Femur (tissue), 1 donor: Measurements from ENCODE around the gene CTAGE15.
"Not testable (repeated sequence)": the region's sequence is repeated elsewhere in the genome, so short reads cannot be mapped to it uniquely, and the experiment has no call there.

Experiments used
- DNase-seq: peaks from one replicate; pipeline ENCODE4 v3.0.0-alpha.2; 2017

CTAGE15 gene

GRCh38 chr7:143571501-143571900, at the start of gene CTAGE15:
Gene CTAGE15, plus strand, starts transcription at chr7:143571801. Its CDS starts 17 bp downstream, at chr7:143571818.
- DNase-seq = not testable (repeated sequence)

- DNase-seq = not testable (repeated sequence)
Measured at GRCh38 chr7:143522309-143522916, 49.2 kb upstream of the CTAGE15 start.

GRCh38 chr7:143531169-143531926, 40.3 kb upstream of the CTAGE15 start:
- not testable (repeated sequence) for DNase-seq

GRCh38 chr7:143531932-143532331, 39.7 kb upstream of the CTAGE15 start:
- not testable (repeated sequence) for DNase-seq

- DNase-seq = not testable (repeated sequence)
Measured at GRCh38 chr7:143533213-143533839, 38.3 kb upstream of the CTAGE15 start.

GRCh38 chr7:143536443-143536842, 35.2 kb upstream of the CTAGE15 start:
- DNase-seq = not testable (repeated sequence)

GRCh38 chr7:143543288-143544038, 28.1 kb upstream of the CTAGE15 start:
- DNase-seq = not testable (repeated sequence)

GRCh38 chr7:143555968-143556367, 15.6 kb upstream of the CTAGE15 start:
- DNase-seq = not testable (repeated sequence)

- DNase-seq = not testable (repeated sequence)
Measured at GRCh38 chr7:143563306-143563705, 8.3 kb upstream of the CTAGE15 start.

GRCh38 chr7:143566001-143566400, 5.6 kb upstream of the CTAGE15 start:
- not testable (repeated sequence) for DNase-seq

- not testable (repeated sequence) for DNase-seq
Measured at GRCh38 chr7:143588183-143588582, 16.6 kb downstream of the CTAGE15 start.

GRCh38 chr7:143589897-143590296, 18.3 kb downstream of the CTAGE15 start:
- not testable (repeated sequence) for DNase-seq

- DNase-seq = not testable (repeated sequence)
Measured at GRCh38 chr7:143598086-143598485, 26.5 kb downstream of the CTAGE15 start.

GRCh38 chr7:143603549-143603948, 31.9 kb downstream of the CTAGE15 start:
- DNase-seq = not testable (repeated sequence)

- not testable (repeated sequence) for DNase-seq
Measured at GRCh38 chr7:143606088-143606487, 34.5 kb downstream of the CTAGE15 start.

- not testable (repeated sequence) for DNase-seq
Measured at GRCh38 chr7:143615545-143615944, 43.9 kb downstream of the CTAGE15 start.

- DNase-seq = not testable (repeated sequence)
Measured at GRCh38 chr7:143617204-143617603, 45.6 kb downstream of the CTAGE15 start.

- not testable (repeated sequence) for DNase-seq
Measured at GRCh38 chr7:143620058-143620457, 48.5 kb downstream of the CTAGE15 start.

GRCh38 chr7:143620646-143621045, 49.0 kb downstream of the CTAGE15 start, which contains the start of gene TCAF2:
Gene TCAF2, plus strand, starts transcription at chr7:143620974.
- DNase-seq = not testable (repeated sequence)

GRCh38 chr7:143621175-143621574, 49.6 kb downstream of the CTAGE15 start:
- not testable (repeated sequence) for DNase-seq

GRCh38 chr7:143622130-143622529, 50.5 kb downstream of the CTAGE15 start:
- not testable (repeated sequence) for DNase-seq
